Rectal smooth muscle tissue (tissue), 1 donor: ENCODE results near the gene ORM1.

Experiments
- H3K27ac ChIP-seq: one replicate; pipeline ENCODE4 v1.7.0; 2013; ENCODE audit warnings: low read depth, low read length, inconsistent platforms
- H3K27me3 ChIP-seq: one replicate; pipeline ENCODE4 v1.7.0; 2013; ENCODE audit warnings: low read length; ENCODE audit not compliant: control insufficient read depth, insufficient read depth
- H3K36me3 ChIP-seq: one replicate; pipeline ENCODE4 v1.7.0; 2013; ENCODE audit warnings: low read length; ENCODE audit not compliant: control insufficient read depth, insufficient read depth
- H3K4me1 ChIP-seq: one replicate; pipeline ENCODE4 v1.7.0; 2013; ENCODE audit warnings: low read length; ENCODE audit not compliant: control insufficient read depth, insufficient read depth
- H3K4me3 ChIP-seq: one replicate; pipeline ENCODE4 v1.7.0; 2013; ENCODE audit warnings: low read length
- H3K9ac ChIP-seq: one replicate; pipeline ENCODE4 v1.7.0; 2013; ENCODE audit warnings: low read length

ORM1 gene

DNA sequence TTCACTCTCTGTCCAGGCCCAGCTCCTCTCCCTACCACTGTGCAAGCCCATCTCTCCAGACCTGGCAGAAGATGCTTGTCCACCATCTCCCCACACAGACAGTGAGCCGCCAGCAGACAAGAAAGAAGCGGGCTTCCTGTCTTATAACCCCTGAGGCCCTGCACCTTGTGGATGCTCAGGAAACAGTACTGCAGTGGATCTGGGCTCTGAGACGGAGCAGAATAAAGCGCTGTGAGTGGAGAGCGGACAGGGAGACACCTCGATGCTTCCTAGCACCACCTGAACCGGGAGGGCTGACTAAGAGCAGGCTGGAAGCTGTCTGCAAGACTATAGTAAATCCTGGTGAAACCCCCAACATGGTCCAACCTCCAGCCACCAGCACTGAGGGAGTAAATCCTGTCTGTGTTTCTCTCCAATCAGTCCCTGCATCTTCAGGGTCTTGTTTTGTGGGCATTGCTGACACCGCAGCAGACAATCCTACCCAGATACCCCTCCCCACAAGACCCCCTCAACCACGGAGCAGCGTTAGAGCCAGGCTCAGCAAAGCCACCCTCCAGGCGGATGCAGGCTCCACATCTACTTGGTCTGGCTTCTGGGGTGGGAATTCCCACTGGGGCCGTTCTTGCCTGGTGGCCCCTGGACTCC lies 25.5 kb downstream of the ORM1 start:
- Histone ChIP-seq H3K4me1 (peaks cover 24% of the 10 kb centered on the region), H3K9ac (no peak overlapping the region), H3K27me3 (no peaks in the 10 kb centered on the region), H3K36me3 (peaks cover 44% of the 10 kb centered on the region), H3K27ac (peak overlapping the region; percentile 85), H3K4me3 (no peak overlapping the region)

DNA sequence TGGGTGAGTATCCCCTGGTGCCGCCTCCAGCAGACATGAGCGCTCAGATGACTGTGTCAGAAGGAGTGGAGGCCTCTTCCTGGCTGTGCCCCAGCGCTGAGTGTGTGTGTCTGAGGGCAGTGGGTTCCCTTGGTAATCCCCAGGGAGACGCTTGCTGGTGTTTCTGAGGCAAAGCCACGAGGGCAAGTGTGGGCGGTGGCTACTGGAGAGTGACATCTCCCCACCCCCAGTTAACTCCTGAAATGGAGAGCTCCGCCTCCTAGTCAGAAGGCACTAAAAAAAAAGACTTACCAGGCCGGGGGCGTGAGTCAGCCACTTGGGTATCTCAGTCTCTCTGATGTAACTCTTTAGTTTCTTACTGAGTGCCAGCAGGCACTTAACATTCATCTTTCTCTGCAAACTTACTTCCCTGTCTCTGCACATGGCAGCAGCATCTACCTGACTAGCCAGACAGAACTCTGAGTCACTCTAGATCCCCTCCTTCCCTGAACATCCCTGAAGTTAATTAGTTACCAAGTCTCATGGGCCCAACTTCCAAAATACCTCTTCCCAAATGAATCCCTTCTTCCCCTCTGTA lies 26.1 kb downstream of the ORM1 start:
- Histone ChIP-seq H3K27ac (peak overlapping the region; percentile 85), H3K27me3 (no peaks in the 10 kb centered on the region), H3K9ac (no peak overlapping the region), H3K4me3 (no peak overlapping the region), H3K36me3 (peaks cover 43% of the 10 kb centered on the region), H3K4me1 (peaks cover 19% of the 10 kb centered on the region)

DNA sequence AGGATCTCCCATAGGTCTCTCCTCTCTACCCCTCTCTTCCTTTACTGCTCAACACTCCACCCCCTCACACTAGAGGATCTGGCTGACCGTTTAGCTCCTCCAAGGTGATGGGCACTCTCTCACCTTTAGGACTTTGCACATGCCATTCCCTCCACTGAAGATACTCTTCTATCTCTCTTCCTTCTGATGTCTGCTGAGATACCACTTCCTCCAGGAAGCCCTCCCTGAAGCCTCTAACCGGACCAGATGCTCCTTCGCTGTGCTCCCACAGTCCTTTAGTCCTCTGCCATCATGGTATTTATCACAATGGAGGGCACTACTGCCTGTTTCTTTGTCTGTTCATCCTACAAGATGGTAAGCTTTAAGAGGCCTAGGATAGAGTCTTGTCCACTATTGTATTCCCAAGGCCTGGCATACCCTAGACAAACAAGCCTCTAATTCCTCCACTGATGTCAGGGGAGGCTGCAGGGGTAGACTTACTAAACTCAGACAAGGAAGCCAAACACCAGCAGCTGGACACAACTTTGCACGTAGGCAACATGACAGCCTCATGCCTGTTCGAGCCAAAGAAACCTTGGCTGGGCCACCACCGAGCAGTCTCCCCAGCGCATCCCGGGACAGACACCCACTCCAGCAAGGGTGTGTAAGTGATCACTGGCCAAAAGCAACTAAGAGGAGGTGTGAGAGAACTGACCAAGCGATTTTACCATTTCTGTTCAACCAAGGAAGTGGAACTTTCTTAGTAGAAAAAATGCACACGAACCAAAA lies 27.0 kb downstream of the ORM1 start:
- H3K9ac ChIP-seq = no peak overlapping the region

DNA sequence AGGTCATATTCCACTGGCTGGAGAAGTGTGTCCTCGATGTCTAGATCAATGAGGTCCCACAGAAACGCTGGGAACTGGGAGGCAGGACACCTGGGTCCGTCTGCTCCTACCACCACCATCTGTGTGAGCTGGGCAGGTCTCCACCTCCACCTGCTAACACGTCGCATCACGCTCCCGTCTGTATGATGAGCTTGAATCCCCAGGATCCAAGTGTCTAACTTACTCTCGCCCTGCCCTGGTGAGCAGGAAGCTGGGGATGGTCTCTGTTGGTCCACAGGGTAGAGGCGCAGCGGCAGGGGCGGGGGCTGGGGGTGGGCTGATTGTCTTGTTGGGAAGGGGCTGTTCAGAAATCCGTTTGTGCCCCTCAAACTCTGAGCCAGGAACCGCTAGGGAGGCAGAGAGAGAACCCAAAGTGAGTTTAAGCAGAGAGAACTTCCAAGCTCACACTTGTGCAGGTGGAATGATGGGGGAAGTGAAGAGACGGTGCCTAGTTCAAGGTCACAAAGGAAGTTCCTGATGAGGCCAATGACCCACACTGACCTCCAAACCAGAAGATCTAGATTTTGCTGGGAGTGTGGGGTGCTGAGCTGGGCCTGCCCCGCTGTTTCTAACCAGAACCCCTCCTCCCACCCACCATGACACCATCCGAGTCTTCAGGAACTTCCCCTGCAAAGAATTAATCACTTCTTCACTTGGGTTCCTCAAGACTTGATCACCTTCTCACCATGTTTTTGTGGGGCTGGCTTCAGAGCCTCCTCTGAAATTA lies 27.9 kb downstream of the ORM1 start:
- Histone ChIP-seq H3K4me3 (no peak overlapping the region), H3K9ac (no peak overlapping the region), H3K36me3 (peaks cover 38% of the 10 kb centered on the region), H3K27ac (no peak overlapping the region), H3K27me3 (no peaks in the 10 kb centered on the region), H3K4me1 (peaks cover 12% of the 10 kb centered on the region)

More for the DNA sequence above, 27.0 kb downstream of the ORM1 start:
- Histone ChIP-seq H3K36me3 (peaks cover 43% of the 10 kb centered on the region), H3K27me3 (no peaks in the 10 kb centered on the region), H3K27ac (peak overlapping the region; percentile 85), H3K4me3 (no peak overlapping the region), H3K4me1 (peaks cover 12% of the 10 kb centered on the region)

DNA sequence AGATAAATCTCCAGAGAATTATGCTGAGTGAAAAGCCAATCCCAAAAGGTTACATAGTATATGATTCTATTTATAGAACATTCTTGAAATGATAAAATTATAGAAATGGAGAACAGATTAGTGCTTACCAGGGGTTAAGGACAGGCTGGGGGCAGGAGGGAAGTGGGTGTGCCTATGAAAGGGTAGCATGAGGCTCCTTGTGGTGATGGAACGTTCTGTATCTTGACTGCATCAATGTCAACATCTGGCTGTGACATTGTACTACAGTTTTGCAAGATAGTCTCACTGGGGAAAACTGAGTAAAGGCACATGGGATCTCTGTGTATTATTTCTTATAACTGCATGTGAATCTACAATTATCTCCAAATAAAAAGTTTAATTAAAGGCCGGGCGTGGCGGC lies 29.0 kb downstream of the ORM1 start:
- Histone ChIP-seq H3K4me1 (peaks cover 12% of the 10 kb centered on the region), H3K4me3 (no peak overlapping the region), H3K27ac (no peak overlapping the region), H3K36me3 (peaks cover 42% of the 10 kb centered on the region), H3K27me3 (no peaks in the 10 kb centered on the region), H3K9ac (no peak overlapping the region)

DNA sequence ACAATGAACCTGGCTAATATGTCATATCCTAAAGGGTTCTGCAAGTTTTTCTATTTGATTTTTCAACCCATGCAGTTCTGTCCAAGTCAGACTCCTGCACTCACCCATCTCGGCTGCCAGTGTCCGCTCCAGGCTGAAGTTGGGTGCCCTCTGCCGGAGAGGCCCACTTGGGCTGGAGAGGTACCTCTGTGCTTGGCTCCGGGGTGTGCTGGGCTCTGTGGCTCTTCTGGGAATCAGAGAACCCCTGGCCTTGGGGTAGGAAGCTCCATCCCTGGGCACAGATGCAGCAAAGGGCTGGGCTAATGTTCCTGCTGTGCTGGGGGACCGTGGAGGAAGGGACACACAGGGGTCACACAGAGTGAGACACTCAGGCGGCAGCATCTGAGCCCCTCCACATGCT lies 32.9 kb downstream of the ORM1 start:
- Histone ChIP-seq H3K4me1 (no peaks in the 10 kb centered on the region), H3K27me3 (no peaks in the 10 kb centered on the region), H3K9ac (no peak overlapping the region), H3K4me3 (no peak overlapping the region), H3K36me3 (peaks cover 46% of the 10 kb centered on the region), H3K27ac (no peak overlapping the region)

DNA sequence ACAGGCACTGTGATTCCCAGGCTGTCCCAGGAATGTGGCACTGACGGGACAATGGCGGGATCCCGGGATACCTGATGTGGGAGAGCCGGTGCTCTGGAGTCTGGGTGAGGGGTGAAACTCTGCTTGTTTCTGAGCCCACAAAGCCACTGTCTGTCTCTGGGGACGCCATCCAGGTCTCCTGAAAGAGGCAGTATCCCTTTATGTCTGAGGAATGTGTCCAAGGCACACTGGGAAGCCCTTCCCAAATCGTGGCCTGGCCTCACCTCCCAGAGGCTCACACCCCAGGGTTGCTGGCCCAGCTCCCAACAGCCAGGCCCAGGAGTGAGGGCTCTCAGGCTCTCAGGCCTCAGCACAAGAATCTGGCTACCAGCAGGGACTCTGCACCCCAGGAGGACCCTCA lies 33.9 kb downstream of the ORM1 start:
- Histone ChIP-seq H3K36me3 (peaks cover 52% of the 10 kb centered on the region), H3K4me3 (no peak overlapping the region), H3K27ac (no peak overlapping the region), H3K4me1 (no peaks in the 10 kb centered on the region), H3K27me3 (no peaks in the 10 kb centered on the region), H3K9ac (no peak overlapping the region)

DNA sequence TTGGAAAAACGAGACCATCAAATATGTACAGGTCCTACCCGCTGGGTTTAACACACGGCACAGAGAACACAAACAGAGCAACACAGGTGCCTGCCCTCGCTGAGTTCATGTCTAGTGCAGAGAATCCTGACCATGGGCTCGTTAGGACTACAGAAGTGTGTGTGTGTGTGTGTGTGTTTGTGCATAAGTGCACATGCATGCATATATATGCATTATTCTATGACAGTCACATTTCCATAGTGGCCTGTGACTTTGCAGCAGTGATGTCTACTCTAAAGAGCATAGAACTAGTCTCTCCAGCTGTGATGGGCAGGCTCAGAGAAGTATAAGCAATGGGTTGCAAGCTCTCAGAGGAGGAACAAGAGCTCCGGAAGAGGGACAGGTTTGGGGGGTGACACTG lies 34.5 kb downstream of the ORM1 start:
- no peak overlapping the region for H3K4me3 ChIP-seq
- H3K36me3 ChIP-seq = peaks cover 57% of the 10 kb centered on the region
- no peak overlapping the region for H3K9ac ChIP-seq
- no peaks in the 10 kb centered on the region for H3K4me1 ChIP-seq
- no peak overlapping the region for H3K27ac ChIP-seq
- H3K27me3 ChIP-seq = no peaks in the 10 kb centered on the region

DNA sequence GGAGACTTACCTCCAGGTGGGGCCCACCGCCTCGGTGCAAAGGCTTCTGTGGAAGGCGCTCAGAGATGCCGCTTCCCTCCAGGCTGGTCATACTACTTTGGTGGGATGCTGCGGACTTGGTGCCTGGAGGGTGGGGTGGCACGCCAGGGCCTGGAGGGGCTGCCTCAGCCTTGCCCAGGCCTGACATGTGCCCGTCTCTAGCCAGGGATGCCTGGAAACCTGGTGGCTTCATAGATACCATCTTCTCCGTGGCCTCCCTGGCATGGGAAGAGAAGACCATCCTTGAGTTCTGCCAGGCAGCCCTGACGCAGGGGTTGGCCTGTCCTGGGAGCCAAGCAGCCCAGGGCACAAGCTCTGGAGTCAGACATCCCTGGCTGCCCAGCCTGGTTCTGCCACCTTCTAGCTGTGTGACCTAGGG lies 35.0 kb downstream of the ORM1 start:
- H3K36me3 ChIP-seq = peaks cover 61% of the 10 kb centered on the region
- H3K27me3 ChIP-seq = no peaks in the 10 kb centered on the region
- H3K27ac ChIP-seq = no peak overlapping the region
- H3K4me1 ChIP-seq = no peaks in the 10 kb centered on the region
- H3K9ac ChIP-seq = no peak overlapping the region
- H3K4me3 ChIP-seq = no peak overlapping the region

DNA sequence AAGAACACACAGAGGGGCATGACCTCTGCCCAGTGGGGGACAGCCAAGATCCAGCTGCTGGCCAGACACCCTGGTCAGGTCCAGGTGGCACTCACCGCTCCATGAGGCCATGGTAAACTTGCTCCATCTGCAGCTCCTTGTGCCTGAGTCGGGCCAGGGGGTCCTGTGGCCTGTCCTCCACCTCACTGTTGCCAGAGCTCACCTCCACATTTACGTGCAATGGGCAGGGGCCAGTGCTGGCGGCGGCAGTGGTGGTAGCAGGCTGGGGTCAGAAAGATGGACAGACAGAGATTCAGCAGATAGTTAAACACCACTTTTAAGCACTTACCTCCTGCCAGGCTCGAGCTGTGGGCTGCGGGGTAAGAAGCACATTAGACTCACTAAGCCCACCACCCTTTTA lies 36.9 kb downstream of the ORM1 start:
- Histone ChIP-seq H3K9ac (no peak overlapping the region), H3K4me3 (no peak overlapping the region), H3K27me3 (no peaks in the 10 kb centered on the region), H3K36me3 (peaks cover 68% of the 10 kb centered on the region), H3K4me1 (no peaks in the 10 kb centered on the region), H3K27ac (no peak overlapping the region)

DNA sequence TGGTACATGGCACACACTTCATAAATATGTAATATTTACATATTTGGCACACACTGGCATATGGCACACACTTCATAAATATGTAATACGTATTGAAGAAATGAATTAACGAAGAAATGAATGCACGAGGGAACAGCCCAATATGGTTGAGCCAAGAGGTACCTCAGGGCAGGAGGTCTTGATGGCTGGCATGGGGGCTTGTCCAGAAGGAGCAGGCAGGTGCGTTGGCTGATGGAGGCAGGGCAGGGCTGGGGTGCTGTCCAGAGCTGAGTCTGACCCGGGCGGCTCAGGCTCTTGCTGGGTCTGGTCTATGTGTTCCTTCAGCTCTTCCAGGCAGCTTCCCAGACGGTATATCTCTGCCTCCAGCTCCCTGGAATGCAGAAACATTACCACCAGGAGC lies 38.6 kb downstream of the ORM1 start:
- H3K9ac ChIP-seq = no peak overlapping the region

DNA sequence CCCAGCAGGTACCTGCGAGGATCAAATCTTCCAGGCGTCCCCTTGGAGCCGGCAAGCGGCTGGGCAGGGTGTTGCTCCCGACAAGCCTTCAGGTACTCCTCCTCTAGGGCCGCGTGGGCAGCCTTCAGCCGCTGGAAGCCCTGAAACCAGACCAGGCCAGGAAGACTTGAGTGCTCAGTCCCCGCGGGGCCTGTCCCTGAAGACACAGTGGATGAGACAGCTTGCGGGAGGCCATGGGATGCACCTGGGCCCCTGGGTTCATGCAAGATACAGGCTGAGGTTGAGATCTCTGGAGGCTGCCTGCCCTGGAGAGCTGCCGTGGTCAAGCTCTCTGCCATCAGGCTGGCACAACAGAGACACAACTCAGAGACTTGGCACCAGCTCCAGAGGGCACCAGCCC lies 39.5 kb downstream of the ORM1 start:
- H3K4me1 ChIP-seq = no peaks in the 10 kb centered on the region
- H3K27ac ChIP-seq = no peak overlapping the region
- H3K9ac ChIP-seq = no peak overlapping the region
- H3K27me3 ChIP-seq = no peaks in the 10 kb centered on the region
- peaks cover 58% of the 10 kb centered on the region for H3K36me3 ChIP-seq
- H3K4me3 ChIP-seq = no peak overlapping the region

More for the DNA sequence above, 38.6 kb downstream of the ORM1 start:
- Histone ChIP-seq H3K4me1 (no peaks in the 10 kb centered on the region), H3K36me3 (peaks cover 62% of the 10 kb centered on the region), H3K4me3 (no peak overlapping the region), H3K27me3 (no peaks in the 10 kb centered on the region), H3K27ac (no peak overlapping the region)
